Neural progenitor cell (in vitro differentiated cells): ENCODE results near the gene SHC3. TPM values are rescaled to one million over a fixed set of nuclear protein-coding genes. Genes with fewer than 3 reads are reported as not detected.

Source experiments
- DNase-seq: peaks from one replicate; pipeline ENCODE4 v3.0.0-alpha.2; 2016; ENCODE audit warnings: low spot score
- H2AFZ ChIP-seq: fragments of 200-600 bp; sonication (generic); replicated peaks from 2 replicates; pipeline ENCODE4 v1.6.1; 2016; ENCODE audit warnings: antibody characterized with exemption
- H3F3A ChIP-seq: fragments of 200-600 bp; sonication (generic); 2 replicates; pipeline ENCODE4 v1.6.1; 2016; ENCODE audit warnings: antibody characterized with exemption, low read depth
- H3K27ac ChIP-seq: fragments of 200-600 bp; sonication (generic); 2 replicates; pipeline ENCODE4 v1.5.1; 2016; ENCODE audit warnings: mild to moderate bottlenecking
- H3K27me3 ChIP-seq: fragments of 200-600 bp; sonication (generic); 2 replicates; pipeline ENCODE4 v1.6.1; 2016; ENCODE audit warnings: mild to moderate bottlenecking, moderate library complexity
- H3K36me3 ChIP-seq: fragments of 200-600 bp; sonication (generic); 2 replicates; pipeline ENCODE4 v1.5.1; 2016
- H3K4me1 ChIP-seq: fragments of 200-600 bp; sonication (generic); 2 replicates; pipeline ENCODE4 v1.6.1; 2016; ENCODE audit warnings: mixed run types
- H3K4me2 ChIP-seq: fragments of 200-600 bp; sonication (generic); 2 replicates; pipeline ENCODE4 v1.6.1; 2016
- H3K4me3 ChIP-seq: fragments of 200-600 bp; sonication (generic); 2 replicates; pipeline ENCODE4 v1.5.1; 2016
- H3K79me2 ChIP-seq: fragments of 200-600 bp; sonication (generic); 2 replicates; pipeline ENCODE4 v1.6.1; 2016; ENCODE audit warnings: low read depth
- H3K9ac ChIP-seq: fragments of 200-600 bp; sonication (generic); 2 replicates; pipeline ENCODE4 v1.6.1; 2016
- H3K9me3 ChIP-seq: fragments of 200-600 bp; sonication (generic); 2 replicates; pipeline ENCODE4 v1.5.1; 2016; ENCODE audit warnings: low read depth
- H4K20me1 ChIP-seq: fragments of 200-600 bp; sonication (generic); 2 replicates; pipeline ENCODE4 v1.6.1; 2016; ENCODE audit warnings: low read depth
- H3K27ac Mint-ChIP-seq: 3 replicates; pipeline ENCODE4 v1.8.0; 2021; ENCODE audit warnings: mixed read lengths
- H3K27me3 Mint-ChIP-seq: 2 replicates; pipeline ENCODE4 v1.8.0; 2022; ENCODE audit warnings: low read depth, mild to moderate bottlenecking, inconsistent platforms, moderate library complexity, mixed read lengths; ENCODE audit not compliant: insufficient read depth
- H3K36me3 Mint-ChIP-seq: 3 replicates; pipeline ENCODE4 v1.8.0; 2021; ENCODE audit warnings: mixed read lengths
- H3K4me1 Mint-ChIP-seq: 3 replicates; pipeline ENCODE4 v1.8.0; 2021; ENCODE audit warnings: mixed read lengths
- H3K4me3 Mint-ChIP-seq: 3 replicates; pipeline ENCODE4 v1.8.0; 2021; ENCODE audit warnings: mild to moderate bottlenecking, moderate library complexity, mixed read lengths
- H3K9me3 Mint-ChIP-seq: 3 replicates; pipeline ENCODE4 v1.8.0; 2020; ENCODE audit warnings: mixed read lengths
- EZH2 ChIP-seq: fragments of 200-600 bp; sonication (generic); IDR thresholded peaks from 2 replicates; pipeline ENCODE4 v1.6.1; 2017; ENCODE audit warnings: antibody characterized with exemption, mild to moderate bottlenecking, moderate library complexity
- EZH2phosphoT487 ChIP-seq: fragments of 200-600 bp; sonication (generic); IDR thresholded peaks from 2 replicates; pipeline ENCODE4 v1.6.1; 2017; ENCODE audit warnings: antibody characterized with exemption
- total RNA-seq: library from RNA; depleted of rRNA; stranded (reverse); fragments of >200 nt; gene quantifications from 2 replicates; pipeline ENCODE4 v1.2.3, GENCODE V29; 2015; ENCODE audit warnings: low replicate concordance
- TF ChIP-seq, protein P1 (sequence below): fragments of 200-600 bp; sonication (generic); IDR thresholded peaks from 2 replicates; pipeline ENCODE4 v1.5.1; 2017; ENCODE audit warnings: antibody characterized with exemption, mild to moderate bottlenecking

Gene SHC3
- total RNA-seq, 1 donor from 2014 or later: 0.64 TPM

DNA sequence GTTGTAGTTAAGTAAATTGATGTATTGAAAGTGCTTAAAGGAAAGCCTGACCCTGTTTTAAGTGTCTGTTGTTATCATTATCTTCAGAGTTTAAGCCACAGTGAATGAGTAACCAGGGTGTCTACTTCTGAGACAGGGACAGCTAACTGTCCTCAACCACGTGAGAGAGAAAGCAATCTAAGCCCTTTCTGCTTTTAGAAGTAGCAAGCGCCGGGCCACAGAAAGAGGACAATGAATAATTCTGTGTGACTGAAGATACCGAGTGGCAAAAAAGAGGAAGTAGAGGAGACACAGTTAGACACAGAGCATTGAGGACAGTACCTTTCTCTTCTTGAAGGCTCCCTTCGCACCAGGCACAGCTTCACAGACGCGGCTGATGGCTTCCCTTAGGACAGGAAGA lies 101.1 kb downstream of the SHC3 start:
- peaks cover 2% of the 10 kb centered on the region for H3K4me1 Mint-ChIP-seq
- H3K36me3 Mint-ChIP-seq: peaks cover 31% of the 10 kb centered on the region
- no peaks in the 10 kb centered on the region for H3K9me3 ChIP-seq
- no peaks in the 10 kb centered on the region for H3K4me1 ChIP-seq
- no peak overlapping the region for H3K4me2 ChIP-seq
- H3K4me3 ChIP-seq: no peak overlapping the region
- no peak overlapping the region for H3K27ac ChIP-seq
- H3K9me3 Mint-ChIP-seq: no peaks in the 10 kb centered on the region
- no peak for DNase-seq
- H4K20me1 ChIP-seq: no peaks in the 10 kb centered on the region
- H3K27me3 ChIP-seq: no peaks in the 10 kb centered on the region
- no peak overlapping the region for H2AFZ ChIP-seq
- no peak overlapping the region for H3K27ac Mint-ChIP-seq
- H3F3A ChIP-seq: no peaks in the 10 kb centered on the region
- no peaks in the 10 kb centered on the region for H3K36me3 ChIP-seq
- no peaks in the 10 kb centered on the region for H3K79me2 ChIP-seq
- TF ChIP-seq EZH2: no peak
- no peak for TF ChIP-seq EZH2phosphoT487
- TF ChIP-seq, protein P1, sequence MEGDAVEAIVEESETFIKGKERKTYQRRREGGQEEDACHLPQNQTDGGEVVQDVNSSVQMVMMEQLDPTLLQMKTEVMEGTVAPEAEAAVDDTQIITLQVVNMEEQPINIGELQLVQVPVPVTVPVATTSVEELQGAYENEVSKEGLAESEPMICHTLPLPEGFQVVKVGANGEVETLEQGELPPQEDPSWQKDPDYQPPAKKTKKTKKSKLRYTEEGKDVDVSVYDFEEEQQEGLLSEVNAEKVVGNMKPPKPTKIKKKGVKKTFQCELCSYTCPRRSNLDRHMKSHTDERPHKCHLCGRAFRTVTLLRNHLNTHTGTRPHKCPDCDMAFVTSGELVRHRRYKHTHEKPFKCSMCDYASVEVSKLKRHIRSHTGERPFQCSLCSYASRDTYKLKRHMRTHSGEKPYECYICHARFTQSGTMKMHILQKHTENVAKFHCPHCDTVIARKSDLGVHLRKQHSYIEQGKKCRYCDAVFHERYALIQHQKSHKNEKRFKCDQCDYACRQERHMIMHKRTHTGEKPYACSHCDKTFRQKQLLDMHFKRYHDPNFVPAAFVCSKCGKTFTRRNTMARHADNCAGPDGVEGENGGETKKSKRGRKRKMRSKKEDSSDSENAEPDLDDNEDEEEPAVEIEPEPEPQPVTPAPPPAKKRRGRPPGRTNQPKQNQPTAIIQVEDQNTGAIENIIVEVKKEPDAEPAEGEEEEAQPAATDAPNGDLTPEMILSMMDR: no peak
- no peak overlapping the region for H3K9ac ChIP-seq
- no peaks in the 10 kb centered on the region for H3K27me3 Mint-ChIP-seq
- no peak overlapping the region for H3K4me3 Mint-ChIP-seq

DNA sequence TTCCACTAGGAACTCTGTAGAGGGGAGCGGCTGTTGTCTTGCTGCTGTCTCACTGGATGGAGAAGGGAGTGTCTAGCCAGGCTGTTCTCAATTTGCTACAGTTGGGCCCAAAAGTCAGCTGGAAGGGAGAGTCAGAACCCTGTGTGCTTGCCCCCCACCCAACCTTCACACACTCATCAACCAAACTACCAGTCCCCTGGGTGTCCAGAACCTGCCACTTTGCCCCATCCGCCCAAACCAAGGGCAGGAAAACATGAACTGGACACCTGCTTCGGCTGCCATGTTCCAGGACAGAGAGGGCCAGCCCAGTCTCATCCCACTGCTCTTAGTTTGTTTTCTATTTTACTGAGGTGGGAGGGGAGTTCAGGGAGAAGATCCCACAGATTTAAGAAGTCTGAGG lies 105.2 kb downstream of the SHC3 start:
- Histone ChIP-seq H2AFZ (no peak overlapping the region), H3K36me3 (no peaks in the 10 kb centered on the region), H3K27ac (no peak overlapping the region), H3K4me1 (no peaks in the 10 kb centered on the region), H3K9me3 (no peaks in the 10 kb centered on the region), H4K20me1 (no peaks in the 10 kb centered on the region), H3K79me2 (no peaks in the 10 kb centered on the region), H3K4me2 (no peak overlapping the region), H3K4me3 (no peak overlapping the region), H3F3A (no peaks in the 10 kb centered on the region), H3K27me3 (no peaks in the 10 kb centered on the region), H3K9ac (no peak overlapping the region)
- no peaks in the 10 kb centered on the region for H3K27me3 Mint-ChIP-seq
- H3K27ac Mint-ChIP-seq: no peak overlapping the region
- no peaks in the 10 kb centered on the region for H3K9me3 Mint-ChIP-seq
- no peak overlapping the region for H3K4me3 Mint-ChIP-seq
- H3K4me1 Mint-ChIP-seq: no peaks in the 10 kb centered on the region
- no peak for DNase-seq
- H3K36me3 Mint-ChIP-seq: peaks cover 51% of the 10 kb centered on the region
- TF ChIP-seq, protein P1: no peak
- no peak for TF ChIP-seq EZH2
- TF ChIP-seq EZH2phosphoT487: no peak

GRCh38 chr9:89071591-89071990 lies 107.0 kb downstream of the SHC3 start:
- no peaks in the 10 kb centered on the region for H4K20me1 ChIP-seq
- DNase-seq: no peak
- H3K36me3 ChIP-seq: no peaks in the 10 kb centered on the region
- H3K4me2 ChIP-seq: no peak overlapping the region
- no peak for TF ChIP-seq EZH2phosphoT487
- TF ChIP-seq, protein P1: no peak
- no peak for TF ChIP-seq EZH2
- no peaks in the 10 kb centered on the region for H3K27me3 ChIP-seq
- H3K4me1 ChIP-seq: no peaks in the 10 kb centered on the region
- no peak overlapping the region for H3K27ac Mint-ChIP-seq
- H3K27ac ChIP-seq: no peak overlapping the region
- H2AFZ ChIP-seq: no peak overlapping the region
- H3K9ac ChIP-seq: no peak overlapping the region
- peaks cover 3% of the 10 kb centered on the region for H3K27me3 Mint-ChIP-seq
- H3K9me3 Mint-ChIP-seq: no peaks in the 10 kb centered on the region
- H3K9me3 ChIP-seq: no peaks in the 10 kb centered on the region
- H3F3A ChIP-seq: no peaks in the 10 kb centered on the region
- no peaks in the 10 kb centered on the region for H3K4me1 Mint-ChIP-seq
- H3K36me3 Mint-ChIP-seq: peaks cover 53% of the 10 kb centered on the region
- no peak overlapping the region for H3K4me3 ChIP-seq
- H3K79me2 ChIP-seq: no peaks in the 10 kb centered on the region
- H3K4me3 Mint-ChIP-seq: no peak overlapping the region

GRCh38 chr9:89066835-89067234 lies 111.8 kb downstream of the SHC3 start:
- H4K20me1 ChIP-seq: no peaks in the 10 kb centered on the region
- H3K4me1 Mint-ChIP-seq: no peaks in the 10 kb centered on the region
- H3K27ac Mint-ChIP-seq: no peak overlapping the region

More at GRCh38 chr9:89066835-89067234, 111.8 kb downstream of the SHC3 start:
- Histone ChIP-seq H3K9ac (no peak overlapping the region), H3K4me3 (no peak overlapping the region), H3F3A (no peaks in the 10 kb centered on the region), H3K36me3 (no peaks in the 10 kb centered on the region), H2AFZ (no peak overlapping the region), H3K27me3 (no peaks in the 10 kb centered on the region), H3K9me3 (no peaks in the 10 kb centered on the region), H3K27ac (no peak overlapping the region), H3K4me2 (no peak overlapping the region), H3K79me2 (no peaks in the 10 kb centered on the region), H3K4me1 (no peaks in the 10 kb centered on the region)
- DNase-seq: peak; percentile 9
- Mint-ChIP-seq H3K4me3 (no peak overlapping the region), H3K9me3 (no peaks in the 10 kb centered on the region), H3K36me3 (peaks cover 39% of the 10 kb centered on the region), H3K27me3 (peaks cover 3% of the 10 kb centered on the region)
- TF ChIP-seq, protein P1: no peak
- no peak for TF ChIP-seq EZH2phosphoT487
- no peak for TF ChIP-seq EZH2
